ENCODE data around the gene PRDX2.

PRDX2 gene

GRCh38 chr19:12783291-12783848, 18.2 kb downstream of the PRDX2 start:
- H3K27me3 ChIP-seq (ENCODE audit: control insufficient read depth, insufficient read depth, low read length): no peaks in the 10 kb centered on the region
- H3K36me3 ChIP-seq (ENCODE audit: insufficient read depth, low read length): no peaks in the 10 kb centered on the region
- H3K4me2 ChIP-seq (ENCODE audit: low read length): peak overlapping the region; percentile 91
- H3K9ac ChIP-seq (ENCODE audit: low read depth, low read length): peak overlapping the region; percentile 81
- H3K4me3 ChIP-seq (ENCODE audit: low read length): peak overlapping the region; percentile 69
- H3K9me3 ChIP-seq (replicated peaks; ENCODE audit: low read length): no peaks in the 10 kb centered on the region
- peaks cover 78% of the 10 kb centered on the region for H3K4me1 ChIP-seq (ENCODE audit: control insufficient read depth, insufficient read depth, low read length)

- Histone ChIP-seq H3K9ac (ENCODE audit: low read depth, low read length) (peak overlapping the region; percentile 81), H3K4me2 (ENCODE audit: low read length) (peak overlapping the region; percentile 91), H3K4me1 (ENCODE audit: control insufficient read depth, insufficient read depth, low read length) (peaks cover 74% of the 10 kb centered on the region), H3K36me3 (ENCODE audit: insufficient read depth, low read length) (no peaks in the 10 kb centered on the region), H3K27me3 (ENCODE audit: control insufficient read depth, insufficient read depth, low read length) (no peaks in the 10 kb centered on the region), H3K4me3 (ENCODE audit: low read length) (peak overlapping the region; percentile 69), H3K9me3 (replicated peaks; ENCODE audit: low read length) (no peaks in the 10 kb centered on the region)
Measured at GRCh38 chr19:12782424-12783290, 18.9 kb downstream of the PRDX2 start.

GRCh38 chr19:12782174-12782423, 19.5 kb downstream of the PRDX2 start:
- H3K9me3 ChIP-seq (replicated peaks; ENCODE audit: low read length): no peaks in the 10 kb centered on the region
- no peaks in the 10 kb centered on the region for H3K27me3 ChIP-seq (ENCODE audit: control insufficient read depth, insufficient read depth, low read length)
- peak overlapping the region; percentile 91 for H3K4me2 ChIP-seq (ENCODE audit: low read length)
- H3K4me1 ChIP-seq (ENCODE audit: control insufficient read depth, insufficient read depth, low read length): peaks cover 71% of the 10 kb centered on the region
- peak overlapping the region; percentile 69 for H3K4me3 ChIP-seq (ENCODE audit: low read length)
- H3K9ac ChIP-seq (ENCODE audit: low read depth, low read length): peak overlapping the region; percentile 81
- no peaks in the 10 kb centered on the region for H3K36me3 ChIP-seq (ENCODE audit: insufficient read depth, low read length)

GRCh38 chr19:12779162-12779993, 22.2 kb downstream of the PRDX2 start:
- no peaks in the 10 kb centered on the region for H3K27me3 ChIP-seq (ENCODE audit: control insufficient read depth, insufficient read depth, low read length)
- H3K4me3 ChIP-seq (ENCODE audit: low read length): peak overlapping the region; percentile 84
- peak overlapping the region; percentile 86 for H3K9ac ChIP-seq (ENCODE audit: low read depth, low read length)
- H3K4me1 ChIP-seq (ENCODE audit: control insufficient read depth, insufficient read depth, low read length): peaks cover 49% of the 10 kb centered on the region
- peak overlapping the region; percentile 91 for H3K4me2 ChIP-seq (ENCODE audit: low read length)
- H3K9me3 ChIP-seq (replicated peaks; ENCODE audit: low read length): no peaks in the 10 kb centered on the region
- H3K36me3 ChIP-seq (ENCODE audit: insufficient read depth, low read length): no peaks in the 10 kb centered on the region

GRCh38 chr19:12778905-12779161, 22.8 kb downstream of the PRDX2 start:
- Histone ChIP-seq H3K4me1 (ENCODE audit: control insufficient read depth, insufficient read depth, low read length) (peaks cover 46% of the 10 kb centered on the region), H3K9me3 (replicated peaks; ENCODE audit: low read length) (no peaks in the 10 kb centered on the region), H3K4me3 (ENCODE audit: low read length) (peak overlapping the region; percentile 84), H3K27me3 (ENCODE audit: control insufficient read depth, insufficient read depth, low read length) (no peaks in the 10 kb centered on the region), H3K36me3 (ENCODE audit: insufficient read depth, low read length) (no peaks in the 10 kb centered on the region), H3K4me2 (ENCODE audit: low read length) (peak overlapping the region; percentile 91), H3K9ac (ENCODE audit: low read depth, low read length) (peak overlapping the region; percentile 86)

GRCh38 chr19:12778017-12778904, 23.3 kb downstream of the PRDX2 start:
- no peaks in the 10 kb centered on the region for H3K9me3 ChIP-seq (replicated peaks; ENCODE audit: low read length)
- peak overlapping the region; percentile 91 for H3K4me2 ChIP-seq (ENCODE audit: low read length)
- H3K36me3 ChIP-seq (ENCODE audit: insufficient read depth, low read length): no peaks in the 10 kb centered on the region
- peak overlapping the region; percentile 86 for H3K9ac ChIP-seq (ENCODE audit: low read depth, low read length)
- no peaks in the 10 kb centered on the region for H3K27me3 ChIP-seq (ENCODE audit: control insufficient read depth, insufficient read depth, low read length)
- peaks cover 46% of the 10 kb centered on the region for H3K4me1 ChIP-seq (ENCODE audit: control insufficient read depth, insufficient read depth, low read length)
- H3K4me3 ChIP-seq (ENCODE audit: low read length): peak overlapping the region; percentile 84

GRCh38 chr19:12777217-12778016, 24.2 kb downstream of the PRDX2 start:
- Histone ChIP-seq H3K4me2 (ENCODE audit: low read length) (peak overlapping the region; percentile 91), H3K27me3 (ENCODE audit: control insufficient read depth, insufficient read depth, low read length) (no peaks in the 10 kb centered on the region), H3K9me3 (replicated peaks; ENCODE audit: low read length) (no peaks in the 10 kb centered on the region), H3K4me1 (ENCODE audit: control insufficient read depth, insufficient read depth, low read length) (peaks cover 38% of the 10 kb centered on the region), H3K36me3 (ENCODE audit: insufficient read depth, low read length) (no peaks in the 10 kb centered on the region), H3K4me3 (ENCODE audit: low read length) (peak overlapping the region; percentile 84), H3K9ac (ENCODE audit: low read depth, low read length) (peak overlapping the region; percentile 86)

- no peaks in the 10 kb centered on the region for H3K36me3 ChIP-seq (ENCODE audit: insufficient read depth, low read length)
- peaks cover 29% of the 10 kb centered on the region for H3K4me1 ChIP-seq (ENCODE audit: control insufficient read depth, insufficient read depth, low read length)
- peak within 1 kb of the TSS; percentile 80 for H3K9ac ChIP-seq (ENCODE audit: low read depth, low read length)
- H3K27me3 ChIP-seq (ENCODE audit: control insufficient read depth, insufficient read depth, low read length): no peaks in the 10 kb centered on the region
- H3K4me3 ChIP-seq (ENCODE audit: low read length): peak within 1 kb of the TSS; percentile 85
- H3K9me3 ChIP-seq (replicated peaks; ENCODE audit: low read length): no peaks in the 10 kb centered on the region
- H3K4me2 ChIP-seq (ENCODE audit: low read length): peak within 1 kb of the TSS; percentile 98
Measured at GRCh38 chr19:12774588-12775555, 26.7 kb downstream of the PRDX2 start, which contains the start of gene HOOK2. Gene HOOK2, minus strand, starts transcription at chr19:12775552. Its CDS starts 103 bp downstream, at chr19:12775449.

- Histone ChIP-seq H3K4me3 (ENCODE audit: low read length) (no peak overlapping the region), H3K27me3 (ENCODE audit: control insufficient read depth, insufficient read depth, low read length) (no peaks in the 10 kb centered on the region), H3K4me1 (ENCODE audit: control insufficient read depth, insufficient read depth, low read length) (peaks cover 16% of the 10 kb centered on the region), H3K9ac (ENCODE audit: low read depth, low read length) (no peak overlapping the region), H3K4me2 (ENCODE audit: low read length) (no peak overlapping the region), H3K9me3 (replicated peaks; ENCODE audit: low read length) (no peaks in the 10 kb centered on the region), H3K36me3 (ENCODE audit: insufficient read depth, low read length) (peaks cover 5% of the 10 kb centered on the region)
Measured at GRCh38 chr19:12773571-12773970, 28.0 kb downstream of the PRDX2 start.

GRCh38 chr19:12772323-12772722, 29.3 kb downstream of the PRDX2 start:
- Histone ChIP-seq H3K9me3 (replicated peaks; ENCODE audit: low read length) (no peaks in the 10 kb centered on the region), H3K4me1 (ENCODE audit: control insufficient read depth, insufficient read depth, low read length) (peaks cover 12% of the 10 kb centered on the region), H3K27me3 (ENCODE audit: control insufficient read depth, insufficient read depth, low read length) (no peaks in the 10 kb centered on the region), H3K4me2 (ENCODE audit: low read length) (no peak overlapping the region), H3K4me3 (ENCODE audit: low read length) (no peak overlapping the region), H3K36me3 (ENCODE audit: insufficient read depth, low read length) (peaks cover 5% of the 10 kb centered on the region), H3K9ac (ENCODE audit: low read depth, low read length) (no peak overlapping the region)

Data from skeletal muscle satellite cell (primary cell).